Chondrocyte (in vitro differentiated cells): ENCODE results near the gene JPT2. TPM values are rescaled to one million over a fixed set of nuclear protein-coding genes. Genes with fewer than 3 reads are reported as not detected.
"Not testable (repeated sequence)": the region's sequence is repeated elsewhere in the genome, so short reads cannot be mapped to it uniquely, and the experiment has no call there.

Experiments
- DNase-seq: peaks from one replicate; pipeline ENCODE4 v3.0.0; 2021; ENCODE audit warnings: mixed read lengths, low spot score
- H3K27ac Mint-ChIP-seq: one replicate; pipeline ENCODE4 v1.8.0; 2021; ENCODE audit warnings: mild to moderate bottlenecking, moderate library complexity, mixed read lengths; ENCODE audit not compliant: unreplicated experiment
- H3K27me3 Mint-ChIP-seq: 2 replicates; pipeline ENCODE4 v1.8.0; 2021; ENCODE audit warnings: low read depth, mixed read lengths
- H3K36me3 Mint-ChIP-seq: 2 replicates; pipeline ENCODE4 v1.8.0; 2021; ENCODE audit warnings: low read depth, mixed read lengths
- H3K4me1 Mint-ChIP-seq: 2 replicates; pipeline ENCODE4 v1.8.0; 2021; ENCODE audit warnings: low read depth, mild to moderate bottlenecking, mixed read lengths
- H3K4me3 Mint-ChIP-seq: one replicate; pipeline ENCODE4 v1.8.0; 2021; ENCODE audit warnings: mild to moderate bottlenecking, moderate library complexity, mixed read lengths; ENCODE audit not compliant: unreplicated experiment
- H3K9me3 Mint-ChIP-seq: 2 replicates; pipeline ENCODE4 v1.8.0; 2021; ENCODE audit warnings: low read depth, mixed read lengths
- CTCF ChIP-seq: fragments of 200-600 bp; sonication (generic); IDR thresholded peaks from 2 replicates; pipeline ENCODE4 v1.5.0; 2021; ENCODE audit warnings: antibody characterized with exemption, mild to moderate bottlenecking, moderate library complexity
- total RNA-seq: library from RNA; stranded (reverse); gene quantifications from 3 replicates; pipeline ENCODE4 v1.2.1, GENCODE V29; 2021

JPT2 gene
- total RNA-seq, 1 donor from 2014 or later: 63.0 TPM

GRCh38 chr16:1712791-1713261 lies 34.7 kb downstream of the JPT2 start:
- Mint-ChIP-seq H3K36me3 (no peaks in the 10 kb centered on the region), H3K27ac (peak overlapping the region; percentile 33), H3K4me3 (no peak overlapping the region), H3K4me1 (peaks cover 31% of the 10 kb centered on the region), H3K9me3 (no peaks in the 10 kb centered on the region), H3K27me3 (no peaks in the 10 kb centered on the region)
- TF ChIP-seq CTCF: no peak
- no peak for DNase-seq

GRCh38 chr16:1713331-1713730 lies 35.3 kb downstream of the JPT2 start:
- DNase-seq: no peak
- no peaks in the 10 kb centered on the region for H3K9me3 Mint-ChIP-seq
- peaks cover 26% of the 10 kb centered on the region for H3K4me1 Mint-ChIP-seq
- H3K27ac Mint-ChIP-seq: peak overlapping the region; percentile 33
- no peak for TF ChIP-seq CTCF
- H3K4me3 Mint-ChIP-seq: no peak overlapping the region
- no peaks in the 10 kb centered on the region for H3K27me3 Mint-ChIP-seq
- H3K36me3 Mint-ChIP-seq: no peaks in the 10 kb centered on the region

- no peak overlapping the region for H3K27ac Mint-ChIP-seq
- no peak for TF ChIP-seq CTCF
- H3K4me1 Mint-ChIP-seq: peaks cover 20% of the 10 kb centered on the region
- H3K36me3 Mint-ChIP-seq: no peaks in the 10 kb centered on the region
- H3K4me3 Mint-ChIP-seq: no peak overlapping the region
- no peaks in the 10 kb centered on the region for H3K9me3 Mint-ChIP-seq
- no peaks in the 10 kb centered on the region for H3K27me3 Mint-ChIP-seq
- no peak for DNase-seq
Measured at GRCh38 chr16:1713933-1714332, 35.9 kb downstream of the JPT2 start.

GRCh38 chr16:1715220-1715619 lies 37.1 kb downstream of the JPT2 start:
- Mint-ChIP-seq H3K9me3 (no peaks in the 10 kb centered on the region), H3K36me3 (no peaks in the 10 kb centered on the region), H3K4me3 (no peak overlapping the region), H3K4me1 (peaks cover 12% of the 10 kb centered on the region), H3K27me3 (no peaks in the 10 kb centered on the region), H3K27ac (no peak overlapping the region)
- DNase-seq: no peak
- TF ChIP-seq CTCF: no peak

GRCh38 chr16:1718236-1718635 lies 40.2 kb downstream of the JPT2 start:
- H3K4me3 Mint-ChIP-seq, DNase-seq, H3K27ac Mint-ChIP-seq, H3K36me3 Mint-ChIP-seq, H3K9me3 Mint-ChIP-seq, H3K27me3 Mint-ChIP-seq: not testable (repeated sequence)
- peaks cover 27% of the 10 kb centered on the region for H3K4me1 Mint-ChIP-seq

GRCh38 chr16:1719559-1720229 lies 41.6 kb downstream of the JPT2 start:
- DNase-seq, H3K36me3 Mint-ChIP-seq, H3K27ac Mint-ChIP-seq, H3K9me3 Mint-ChIP-seq, H3K4me3 Mint-ChIP-seq, H3K27me3 Mint-ChIP-seq: not testable (repeated sequence)
- H3K4me1 Mint-ChIP-seq: peaks cover 27% of the 10 kb centered on the region
